Breast epithelium (tissue), 4 donors: ENCODE results near the gene PEAK1. TPM values are rescaled to one million over a fixed set of nuclear protein-coding genes. Genes with fewer than 3 reads are reported as not detected.

Experiments
- DNase-seq, 2 donors: peaks; one replicate each; pipeline ENCODE4 v3.0.0-alpha.2; 2019; ENCODE audit warnings: low spot score in 2 of 2
- H3K27ac ChIP-seq, 2 donors: fragments of 200-600 bp; sonication (generic) in 1 of 2; one replicate each; pipeline ENCODE4 v1.5.1; 2016 to 2019; ENCODE audit warnings: mild to moderate bottlenecking in 1 of 2
- H3K27me3 ChIP-seq, 2 donors: fragments of 200-600 bp; sonication (generic) in 1 of 2; one replicate each; pipeline versions ENCODE4 v1.5.1 to v1.6.0; 2017 to 2019; ENCODE audit warnings: control low read depth in 1 of 2, mild to moderate bottlenecking in 1 of 2
- H3K36me3 ChIP-seq: fragments of 200-600 bp; one replicate; pipeline ENCODE4 v1.5.1; 2019
- H3K4me1 ChIP-seq, 2 donors: fragments of 200-600 bp; sonication (generic); one replicate each; pipeline ENCODE4 v1.5.1; 2016 to 2019; ENCODE audit warnings: control low read depth in 1 of 2
- H3K4me3 ChIP-seq, 3 donors: fragments of 200-600 bp; sonication (generic); 1 replicate in 2 of 3; 2 replicates in 1 of 3; pipeline ENCODE4 v1.5.1; 2016 to 2019; ENCODE audit warnings: mild to moderate bottlenecking in 3 of 3, moderate library complexity in 2 of 3
- H3K9me3 ChIP-seq, 2 donors: fragments of 200-600 bp; sonication (generic) in 1 of 2; one replicate each; pipeline ENCODE4 v1.5.1; 2016 to 2019; ENCODE audit warnings: control low read depth in 1 of 2
- POLR2A ChIP-seq: fragments of 450-650 bp; IDR thresholded peaks from one replicate; pipeline ENCODE4 v1.6.1; 2016; ENCODE audit warnings: antibody characterized with exemption, mild to moderate bottlenecking, moderate library complexity
- POLR2AphosphoS5 ChIP-seq, 3 donors: sonication (generic); formaldehyde crosslinking; IDR thresholded peaks; one replicate each; pipeline ENCODE4 v1.6.1; 2017; ENCODE audit warnings: antibody characterized with exemption in 3 of 3
- intact Hi-C: fragments of 100-400 bp; cut with DNase I; formaldehyde crosslinking; loops from one replicate; pipeline ENCODE4 v1.15.1; 2023; ENCODE audit warnings: low total_unique reads
- total RNA-seq, 3 donors: library from RNA; depleted of rRNA; stranded (reverse); fragments of >200 nt; gene quantifications; one replicate each; pipeline ENCODE4 v1.1.0, GENCODE V29; 2016
- TF ChIP-seq, protein P1 (sequence below), 3 donors: fragments of 450-650 bp; IDR thresholded peaks; one replicate each; pipeline ENCODE4 v1.5.1; 2016 to 2017; ENCODE audit warnings: antibody characterized with exemption in 3 of 3, mild to moderate bottlenecking in 3 of 3, moderate library complexity in 3 of 3

PEAK1 gene
- total RNA-seq, 3 donors from 2014 or later, result 48.5 to 99.5 (median 55.2) TPM

DNA sequence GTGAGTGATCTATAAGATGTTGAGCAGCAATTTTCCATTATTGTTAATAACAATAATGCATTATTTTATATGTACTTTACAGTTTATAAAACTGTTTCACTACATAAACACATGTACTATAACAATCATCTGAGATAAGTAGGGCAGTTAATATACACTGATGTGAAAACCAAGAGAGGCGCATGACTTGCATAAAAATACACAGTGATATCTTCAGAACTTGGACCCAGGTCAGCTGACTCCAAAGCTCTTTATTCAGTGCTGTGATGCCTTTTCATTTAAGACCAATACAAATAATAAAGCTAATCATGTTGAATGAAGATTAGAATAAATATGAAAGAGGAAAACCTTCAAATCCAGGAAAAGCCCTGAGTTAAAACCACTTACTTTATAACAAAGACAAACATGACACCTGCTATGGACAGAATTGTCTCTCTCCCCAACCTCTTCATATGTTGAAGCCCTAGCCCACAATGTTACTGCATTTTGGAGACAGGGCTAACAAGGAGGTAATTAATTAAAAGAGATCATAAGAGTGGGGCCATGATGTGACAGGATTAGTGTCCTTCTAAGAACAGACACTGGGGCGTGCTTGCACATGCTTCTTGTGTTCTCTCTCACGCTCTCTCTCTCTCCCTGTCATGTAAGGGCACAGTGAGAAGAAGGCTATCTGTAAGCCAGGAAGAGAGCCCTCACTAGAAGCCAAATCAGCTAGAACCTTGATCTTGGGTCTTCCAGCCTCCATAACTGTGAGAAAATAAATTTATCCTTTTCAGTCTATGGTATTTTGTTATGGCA is 293.2 kb downstream of the PEAK1 start:
- Histone ChIP-seq H3K4me1 (no peaks in the 10 kb centered on the region), H3K27me3 (no peaks in the 10 kb centered on the region), H3K27ac (no peak overlapping the region), H3K36me3 (no peaks in the 10 kb centered on the region), H3K4me3 (no peak overlapping the region), H3K9me3 (no peaks in the 10 kb centered on the region)
- intact Hi-C loops, result no loop called here
- no peak for TF ChIP-seq POLR2AphosphoS5 (IDR thresholded peaks at IDR 0.05)
- no peak for TF ChIP-seq POLR2A
- TF ChIP-seq, protein P1, sequence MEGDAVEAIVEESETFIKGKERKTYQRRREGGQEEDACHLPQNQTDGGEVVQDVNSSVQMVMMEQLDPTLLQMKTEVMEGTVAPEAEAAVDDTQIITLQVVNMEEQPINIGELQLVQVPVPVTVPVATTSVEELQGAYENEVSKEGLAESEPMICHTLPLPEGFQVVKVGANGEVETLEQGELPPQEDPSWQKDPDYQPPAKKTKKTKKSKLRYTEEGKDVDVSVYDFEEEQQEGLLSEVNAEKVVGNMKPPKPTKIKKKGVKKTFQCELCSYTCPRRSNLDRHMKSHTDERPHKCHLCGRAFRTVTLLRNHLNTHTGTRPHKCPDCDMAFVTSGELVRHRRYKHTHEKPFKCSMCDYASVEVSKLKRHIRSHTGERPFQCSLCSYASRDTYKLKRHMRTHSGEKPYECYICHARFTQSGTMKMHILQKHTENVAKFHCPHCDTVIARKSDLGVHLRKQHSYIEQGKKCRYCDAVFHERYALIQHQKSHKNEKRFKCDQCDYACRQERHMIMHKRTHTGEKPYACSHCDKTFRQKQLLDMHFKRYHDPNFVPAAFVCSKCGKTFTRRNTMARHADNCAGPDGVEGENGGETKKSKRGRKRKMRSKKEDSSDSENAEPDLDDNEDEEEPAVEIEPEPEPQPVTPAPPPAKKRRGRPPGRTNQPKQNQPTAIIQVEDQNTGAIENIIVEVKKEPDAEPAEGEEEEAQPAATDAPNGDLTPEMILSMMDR (IDR thresholded peaks at IDR 0.05), result no peak
- DNase-seq, result no peak

DNA sequence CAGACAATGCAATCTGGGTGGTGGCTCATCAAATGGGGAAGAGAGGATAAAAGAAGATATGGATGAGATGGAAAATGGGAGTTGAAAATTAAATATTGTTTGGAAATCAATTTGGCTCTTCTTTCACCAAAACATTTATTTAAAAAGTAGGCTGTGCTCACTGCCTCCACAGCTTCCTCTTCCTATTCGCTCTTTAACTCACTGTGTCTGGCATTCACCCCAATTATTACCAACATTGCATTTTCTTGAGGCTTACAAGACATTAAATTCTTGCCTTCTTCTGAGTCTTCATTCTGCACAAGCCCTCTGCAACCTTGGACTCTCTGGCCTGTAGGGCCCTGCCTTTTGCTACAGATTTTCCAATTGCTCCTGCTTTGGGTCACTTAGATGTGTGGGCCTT is 296.1 kb downstream of the PEAK1 start:
- Histone ChIP-seq H3K27ac (no peak overlapping the region), H3K27me3 (no peaks in the 10 kb centered on the region), H3K36me3 (no peaks in the 10 kb centered on the region), H3K4me3 (no peak overlapping the region), H3K4me1 (no peaks in the 10 kb centered on the region), H3K9me3 (no peaks in the 10 kb centered on the region)
- TF ChIP-seq POLR2A, result no peak
- TF ChIP-seq, protein P1 (IDR thresholded peaks at IDR 0.05), result no peak
- TF ChIP-seq POLR2AphosphoS5 (IDR thresholded peaks at IDR 0.05), result no peak
- DNase-seq, result no peak
- intact Hi-C loops, result no loop called here

DNA sequence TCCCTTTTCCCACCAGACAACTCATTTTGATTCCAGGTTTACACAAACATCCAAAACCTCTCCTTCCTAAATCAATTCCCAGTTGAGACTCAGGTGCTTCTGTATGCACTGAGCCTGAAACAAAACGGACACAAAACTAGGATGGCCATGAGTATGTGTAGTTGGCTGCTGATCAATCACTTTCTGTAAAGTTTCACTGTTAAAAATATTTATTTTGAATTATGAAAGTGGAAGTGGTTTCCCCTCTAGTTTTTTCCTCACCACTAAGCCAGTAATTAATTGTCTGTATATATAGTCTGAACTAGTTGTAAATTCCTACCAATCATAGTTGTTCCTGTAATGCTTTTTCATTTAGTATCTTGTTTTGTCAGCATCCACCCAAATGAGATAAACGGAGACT is 297.3 kb downstream of the PEAK1 start:
- H3K27ac ChIP-seq, result no peak overlapping the region
- H3K4me1 ChIP-seq, result no peaks in the 10 kb centered on the region
- TF ChIP-seq POLR2AphosphoS5 (IDR thresholded peaks at IDR 0.05) (no peak), POLR2A (no peak)
- TF ChIP-seq, protein P1 (IDR thresholded peaks at IDR 0.05), result no peak
- H3K36me3 ChIP-seq, result no peaks in the 10 kb centered on the region
- no peaks in the 10 kb centered on the region for H3K9me3 ChIP-seq
- intact Hi-C loops, result no loop called here
- no peak overlapping the region for H3K4me3 ChIP-seq
- DNase-seq, result no peak
- H3K27me3 ChIP-seq, result no peaks in the 10 kb centered on the region

DNA sequence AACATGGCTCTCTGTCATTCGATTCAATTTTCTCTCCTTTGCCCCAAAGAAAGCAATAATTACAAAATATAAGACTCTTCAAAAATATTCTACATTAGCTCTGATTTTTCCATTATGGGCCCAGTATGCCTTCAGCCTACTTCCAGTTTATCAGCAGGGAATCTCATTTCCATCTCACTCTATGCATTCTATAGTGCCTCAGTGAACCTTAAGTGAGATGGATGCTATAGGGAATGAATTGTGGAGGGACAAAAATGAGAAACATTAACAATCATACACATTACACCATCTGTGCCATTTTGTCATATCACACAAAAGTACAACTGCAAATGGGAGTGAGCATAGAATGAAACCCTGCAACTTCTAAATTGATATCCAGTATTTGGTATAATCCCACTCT is 298.3 kb downstream of the PEAK1 start:
- Histone ChIP-seq H3K4me1 (no peaks in the 10 kb centered on the region), H3K27me3 (no peaks in the 10 kb centered on the region), H3K9me3 (no peaks in the 10 kb centered on the region), H3K4me3 (no peak overlapping the region), H3K36me3 (no peaks in the 10 kb centered on the region), H3K27ac (no peak overlapping the region)
- no peak for TF ChIP-seq POLR2AphosphoS5 (IDR thresholded peaks at IDR 0.05)
- TF ChIP-seq POLR2A, result no peak
- TF ChIP-seq, protein P1 (IDR thresholded peaks at IDR 0.05), result no peak
- intact Hi-C loops, result no loop called here
- DNase-seq, result no peak

DNA sequence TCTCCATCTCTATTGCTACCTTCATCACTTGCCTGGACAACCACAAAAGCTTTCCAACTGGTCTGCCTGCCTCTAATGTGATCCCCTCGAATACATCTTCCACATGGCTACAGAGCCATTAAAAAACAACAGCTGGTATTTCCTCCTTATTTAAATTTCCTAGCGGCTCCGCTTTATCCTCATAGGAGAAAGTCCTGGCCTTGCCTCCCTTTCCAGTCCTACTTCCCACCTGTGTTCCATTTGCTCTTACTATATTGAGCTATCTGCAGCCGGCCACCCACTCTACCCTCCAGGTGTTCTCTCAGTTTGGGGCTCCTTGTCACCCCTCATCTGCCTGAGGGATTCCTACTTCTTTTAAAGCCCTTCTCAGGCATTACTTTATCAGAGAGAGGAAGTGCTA is 299.3 kb downstream of the PEAK1 start:
- intact Hi-C loops, result no loop called here
- H3K27me3 ChIP-seq, result no peaks in the 10 kb centered on the region

More for the DNA sequence above, 299.3 kb downstream of the PEAK1 start:
- H3K4me1 ChIP-seq, result no peaks in the 10 kb centered on the region
- no peak overlapping the region for H3K4me3 ChIP-seq
- H3K9me3 ChIP-seq, result no peaks in the 10 kb centered on the region
- H3K36me3 ChIP-seq, result no peaks in the 10 kb centered on the region
- H3K27ac ChIP-seq, result no peak overlapping the region
- DNase-seq, result no peak
- no peak for TF ChIP-seq POLR2A
